HG02763 (cell line): ENCODE measurements around the gene REXO4.
"Not testable (repeated sequence)": the region's sequence is repeated elsewhere in the genome, so short reads cannot be mapped to it uniquely, and the experiment has no call there.

ENCODE experiments used
- ATAC-seq: cut with Tn5 transposase; IDR thresholded peaks from one replicate; pipeline ENCODE4 v1.9.1; 2021; ENCODE audit warnings: mild to moderate bottlenecking, moderate library complexity; ENCODE audit not compliant: unreplicated experiment

Gene REXO4

DNA sequence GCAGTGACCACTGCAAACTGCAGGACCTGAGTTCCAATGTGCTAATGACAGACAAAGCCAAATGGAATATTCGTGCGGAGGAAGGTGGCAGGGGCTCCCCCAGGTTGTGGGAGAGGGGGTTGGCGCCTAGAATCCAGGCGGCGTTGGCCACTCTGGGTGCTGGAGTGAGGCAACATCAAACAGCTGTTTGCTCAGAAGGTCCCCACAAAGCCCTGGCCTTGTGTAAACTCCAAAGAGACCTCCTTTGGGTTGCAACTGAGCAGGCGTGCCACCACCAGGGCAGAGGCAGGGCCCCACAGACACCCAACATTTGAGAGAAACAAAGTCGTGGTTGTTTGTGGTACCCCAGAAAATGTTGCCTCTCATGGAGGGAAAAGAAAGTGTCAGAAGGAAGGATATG lies 27.1 kb downstream of the REXO4 start:
- no peak for ATAC-seq

DNA sequence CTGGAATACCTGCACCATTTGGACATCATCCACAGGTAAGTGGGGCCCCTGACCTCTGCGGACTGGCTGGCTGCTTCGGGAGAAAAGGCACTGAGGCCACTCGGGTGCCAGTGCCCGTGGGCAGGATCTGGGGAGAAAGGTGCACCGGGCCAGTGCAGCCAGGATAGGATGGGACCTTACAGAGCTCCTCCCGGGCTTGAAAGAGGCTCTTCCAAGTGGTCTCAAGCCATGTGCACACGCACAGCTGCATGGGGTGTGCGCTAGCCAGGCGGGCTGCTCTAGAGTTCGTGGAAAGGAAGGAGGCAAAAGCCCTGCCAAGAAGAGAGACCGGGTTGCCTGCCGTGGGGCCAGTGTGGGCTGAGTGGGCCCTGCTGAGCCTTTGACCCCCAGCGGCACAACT lies 28.2 kb downstream of the REXO4 start:
- ATAC-seq, result no peak

- ATAC-seq, result no peak
Measured at GRCh38 chr9:133389025-133389557, 28.7 kb downstream of the REXO4 start.

DNA sequence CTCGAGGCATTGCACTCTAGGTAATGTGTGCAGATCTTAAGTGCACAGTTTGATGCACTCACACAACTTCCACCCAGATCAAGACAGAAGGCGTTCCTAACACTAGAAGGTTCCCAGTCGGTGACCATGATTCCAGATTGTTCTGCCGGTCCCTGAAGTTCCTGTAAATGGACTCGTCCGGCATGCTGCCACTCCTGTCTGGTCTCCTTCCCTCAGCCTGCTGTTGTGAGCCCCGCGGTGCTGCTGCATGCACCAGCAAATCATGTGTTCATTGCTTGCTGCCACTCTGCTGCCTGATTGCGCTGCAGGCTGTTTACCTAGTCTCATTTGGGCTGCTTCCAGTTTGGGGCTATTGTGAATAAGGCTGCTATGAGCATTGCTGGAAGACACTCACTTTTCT lies 30.1 kb downstream of the REXO4 start:
- no peak for ATAC-seq

GRCh38 chr9:133386338-133386737 lies 31.5 kb downstream of the REXO4 start:
- ATAC-seq, result no peak

DNA sequence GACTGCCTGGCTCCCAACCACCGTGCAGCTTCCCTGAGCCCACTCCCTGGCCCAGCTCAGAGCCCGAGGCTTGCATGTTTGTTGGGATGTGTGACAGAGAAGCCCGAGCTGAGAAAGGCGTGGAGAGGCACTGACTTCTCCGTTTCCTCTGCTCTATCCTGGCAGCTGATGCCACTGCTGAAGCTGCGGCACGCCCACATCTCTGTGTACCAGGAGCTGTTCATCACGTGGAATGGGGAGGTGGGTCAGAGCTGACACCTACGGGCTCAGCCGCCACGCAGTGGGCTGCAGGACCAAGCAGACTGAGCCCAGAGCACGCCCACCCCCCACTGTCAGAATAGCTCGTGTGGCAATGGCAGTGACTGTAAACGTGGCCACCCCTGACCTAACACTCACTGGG lies 32.4 kb downstream of the REXO4 start:
- no peak for ATAC-seq

GRCh38 chr9:133384736-133385321 lies 33.0 kb downstream of the REXO4 start:
- no peak for ATAC-seq

DNA sequence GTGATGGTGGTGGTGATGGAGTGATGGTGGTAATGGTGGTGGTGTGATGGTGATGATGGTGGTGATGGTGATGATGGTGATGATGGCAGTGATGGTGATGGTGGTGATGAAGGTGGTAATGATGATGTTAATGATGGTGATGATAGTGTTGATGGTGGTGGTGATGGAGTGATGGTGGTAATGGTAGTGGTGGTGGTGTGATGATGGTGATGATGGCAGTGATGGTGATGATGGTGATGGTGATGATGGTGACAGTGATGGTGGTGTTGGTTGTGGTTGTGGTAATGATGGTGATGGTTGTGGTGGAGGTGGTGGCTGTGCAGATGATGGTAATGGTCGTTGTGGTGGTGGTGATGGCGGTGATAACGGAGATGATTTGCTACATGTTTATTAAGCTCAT lies 34.4 kb downstream of the REXO4 start:
- no peak for ATAC-seq

DNA sequence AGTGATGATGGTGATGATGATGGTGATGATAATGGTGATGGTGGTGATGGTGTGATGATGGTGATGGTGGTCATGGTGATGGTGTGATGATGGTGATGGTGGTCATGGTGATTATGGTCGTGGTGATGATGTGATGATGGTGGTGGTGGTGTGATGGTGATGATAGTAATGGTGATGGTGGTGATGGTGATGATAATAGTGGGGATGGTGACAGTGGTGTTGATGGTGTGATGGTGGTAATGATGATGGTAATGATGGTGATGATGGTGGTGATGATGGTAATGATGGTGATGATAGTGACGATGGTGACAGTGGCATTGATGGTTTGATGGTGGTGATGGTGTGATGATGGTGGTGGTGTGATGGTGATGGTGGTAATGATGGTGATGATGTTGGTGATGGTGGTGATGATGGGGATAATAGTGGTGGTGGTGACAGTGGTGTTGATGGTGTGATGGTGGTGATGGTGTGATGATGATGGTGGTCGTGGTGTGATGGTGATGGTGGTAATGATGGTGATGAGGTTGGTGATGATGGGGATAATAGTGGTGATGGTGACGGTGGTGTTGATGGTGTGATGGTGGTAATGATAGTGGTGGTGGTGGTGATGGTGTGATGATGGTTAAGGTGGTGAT lies 35.2 kb downstream of the REXO4 start:
- no peak for ATAC-seq

DNA sequence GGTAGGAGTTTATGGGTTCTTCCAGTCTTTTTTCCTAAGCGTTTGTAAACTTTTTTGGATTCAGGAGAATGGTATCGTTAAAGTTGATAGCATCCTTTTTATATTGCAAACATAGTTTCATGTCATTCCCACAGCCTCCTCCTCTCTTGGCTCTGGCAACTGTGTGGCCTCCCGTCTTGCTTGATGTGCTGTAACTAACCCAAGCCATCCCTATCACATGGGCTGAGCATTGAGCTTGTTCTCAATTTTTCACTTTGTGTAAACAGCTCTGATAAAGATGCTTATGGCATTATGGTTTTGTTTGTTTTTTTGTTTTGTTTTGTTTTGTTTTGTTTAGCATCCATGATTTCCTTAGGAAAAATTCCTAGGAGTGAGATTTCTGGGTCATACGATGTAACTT lies 37.1 kb downstream of the REXO4 start:
- no peak for ATAC-seq

DNA sequence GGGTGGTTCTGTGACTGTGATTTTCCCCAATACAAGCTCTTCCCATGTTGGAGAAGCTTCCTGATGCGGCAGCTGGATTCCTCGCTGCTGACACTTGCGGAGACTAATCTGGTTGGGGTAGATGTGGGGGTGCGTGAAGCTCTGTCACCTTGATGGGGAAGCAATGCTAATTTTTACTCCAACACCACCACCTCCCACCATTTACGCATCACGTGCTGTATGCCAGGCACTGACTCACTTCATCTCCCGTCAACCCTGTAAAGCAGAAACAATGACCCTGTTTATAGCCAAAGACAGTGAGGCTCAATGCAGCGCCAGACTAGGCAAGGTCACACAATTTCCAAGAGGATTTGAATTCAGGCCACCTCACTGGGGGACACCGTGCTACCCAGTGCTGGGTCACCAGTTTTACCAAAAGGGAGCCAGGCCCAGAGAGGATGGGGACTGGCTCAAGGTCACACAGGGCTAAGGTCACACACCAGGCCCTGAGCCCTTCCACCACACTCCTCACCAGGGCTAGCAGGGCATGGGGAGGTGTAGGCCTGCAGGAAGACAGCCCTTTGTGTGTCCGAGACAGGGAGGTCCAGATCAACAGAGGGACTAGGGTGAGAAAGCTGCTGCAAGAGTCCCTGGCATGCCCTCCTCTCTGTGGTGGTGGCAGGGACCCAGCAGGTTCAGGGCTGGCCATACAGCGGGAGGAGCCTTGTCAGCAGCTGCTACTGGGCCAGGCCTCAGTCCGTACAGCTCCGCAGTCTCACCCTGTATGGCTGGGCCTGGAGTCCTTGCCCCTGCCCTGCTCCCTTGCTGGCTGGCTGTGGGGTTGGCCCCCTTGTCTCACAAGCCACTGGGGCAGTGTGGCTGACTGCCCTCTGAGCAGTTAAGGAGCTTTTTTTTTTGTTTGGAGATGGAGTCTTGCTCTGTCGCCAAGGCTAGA lies 38.4 kb downstream of the REXO4 start:
- no peak for ATAC-seq

DNA sequence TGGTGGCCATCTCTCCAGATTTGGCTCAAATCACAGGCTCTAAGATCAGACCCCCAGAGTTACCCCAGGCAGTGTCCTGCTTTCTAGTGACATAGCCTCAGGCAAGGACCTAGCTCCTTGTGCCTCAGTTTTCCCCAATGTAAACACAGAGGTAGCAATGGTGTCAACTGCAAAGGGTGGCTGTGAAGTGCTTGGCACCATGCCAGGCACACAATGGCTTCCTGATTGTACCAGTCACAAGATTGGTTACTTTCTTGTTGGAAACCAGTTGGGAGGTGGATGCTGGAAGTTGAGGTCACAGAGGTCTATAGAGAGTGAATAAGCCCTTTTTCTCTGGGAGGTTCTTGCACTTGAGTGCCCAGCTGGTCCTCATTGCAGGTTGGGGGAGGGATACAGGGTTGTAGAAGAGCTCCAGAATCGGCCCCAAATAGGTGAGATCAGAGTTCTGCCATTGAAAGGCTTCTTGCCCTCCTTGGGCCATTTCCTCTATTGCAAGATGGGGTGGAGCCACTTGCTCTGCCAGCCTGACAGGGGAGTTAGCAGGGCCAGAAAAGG lies 39.3 kb downstream of the REXO4 start:
- ATAC-seq, result no peak

DNA sequence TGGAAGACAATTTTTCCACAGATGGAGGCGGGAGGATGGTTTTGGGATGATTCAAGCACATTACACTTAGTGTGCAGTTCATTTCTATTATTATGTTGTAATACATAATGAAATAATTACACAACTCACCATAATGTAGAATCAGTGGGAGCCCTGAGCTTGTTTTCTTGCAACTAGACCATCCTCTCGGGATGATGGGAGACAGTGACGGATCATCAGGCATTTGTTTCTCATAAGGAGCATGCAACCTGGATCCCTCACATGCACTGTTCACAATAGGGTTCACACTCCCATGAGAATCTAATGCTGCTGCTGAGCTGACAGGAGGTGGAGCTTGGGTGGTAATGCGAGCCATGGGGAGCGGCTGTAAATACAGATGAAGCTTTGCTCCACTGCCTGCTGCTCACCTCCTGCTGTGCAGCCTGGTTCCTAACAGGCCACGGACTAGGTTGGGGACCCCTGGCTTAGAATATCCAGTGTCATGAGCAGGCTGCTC lies 40.0 kb downstream of the REXO4 start:
- ATAC-seq, result no peak

- not testable (repeated sequence) for ATAC-seq
Measured at GRCh38 chr9:133377280-133377679, 40.5 kb downstream of the REXO4 start.

DNA sequence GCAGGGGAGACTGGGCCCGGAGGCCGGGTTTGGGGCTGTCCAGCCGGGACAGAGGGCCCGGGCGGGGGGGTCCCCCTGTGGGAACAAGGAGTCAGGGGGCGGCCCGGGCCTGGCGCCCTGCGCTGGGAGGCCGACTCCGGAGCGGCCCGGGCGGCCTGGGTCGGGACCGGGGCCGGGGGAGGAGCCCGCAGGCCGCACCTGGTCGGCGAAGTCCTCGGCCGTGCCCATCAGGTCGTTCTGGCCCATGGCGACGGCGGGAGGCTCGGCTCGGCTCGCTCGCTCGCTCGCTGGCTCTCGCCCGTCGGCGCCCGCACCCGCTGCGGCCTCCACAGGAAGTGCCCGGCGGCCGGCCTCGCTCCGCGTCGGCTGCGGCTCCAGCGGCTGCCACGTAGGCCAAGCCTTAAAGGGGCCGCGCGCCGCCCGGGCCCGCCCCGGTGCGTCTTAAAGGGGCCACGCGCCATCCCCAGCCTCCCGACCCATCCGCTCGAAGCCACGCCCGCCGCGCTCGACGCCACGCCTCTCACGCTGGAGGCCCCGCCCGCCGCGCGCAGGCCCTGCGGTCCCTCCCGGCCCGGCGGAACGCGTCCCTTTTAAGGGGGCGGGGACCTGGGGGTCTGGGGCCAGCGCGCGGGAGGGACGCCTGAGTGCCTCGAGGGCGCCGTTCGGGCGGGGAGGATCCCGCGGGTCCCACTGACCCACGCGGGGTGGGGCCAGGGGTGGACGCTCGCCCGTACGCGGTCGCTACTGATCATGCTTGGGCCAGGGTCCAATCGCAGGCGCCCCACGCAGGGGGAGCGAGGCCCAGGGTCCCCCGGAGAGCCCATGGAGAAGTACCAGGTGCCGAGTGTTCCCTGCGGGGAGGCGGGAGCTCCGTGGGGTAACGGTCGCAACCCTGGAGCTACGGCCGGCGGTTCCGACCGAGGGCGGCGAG lies 41.8 kb downstream of the REXO4 start, which contains the start of the genes STKLD1 and SURF4:
Gene STKLD1, plus strand, starts transcription at position 643 of the 931 bp plus-strand sequence. Its CDS starts 108 bp downstream, at position 751.
Gene SURF4, minus strand, starts transcription at position 337 of the 931 bp plus-strand sequence. Its CDS starts 91 bp downstream, at position 246.
- ATAC-seq, result peak; percentile 84

DNA sequence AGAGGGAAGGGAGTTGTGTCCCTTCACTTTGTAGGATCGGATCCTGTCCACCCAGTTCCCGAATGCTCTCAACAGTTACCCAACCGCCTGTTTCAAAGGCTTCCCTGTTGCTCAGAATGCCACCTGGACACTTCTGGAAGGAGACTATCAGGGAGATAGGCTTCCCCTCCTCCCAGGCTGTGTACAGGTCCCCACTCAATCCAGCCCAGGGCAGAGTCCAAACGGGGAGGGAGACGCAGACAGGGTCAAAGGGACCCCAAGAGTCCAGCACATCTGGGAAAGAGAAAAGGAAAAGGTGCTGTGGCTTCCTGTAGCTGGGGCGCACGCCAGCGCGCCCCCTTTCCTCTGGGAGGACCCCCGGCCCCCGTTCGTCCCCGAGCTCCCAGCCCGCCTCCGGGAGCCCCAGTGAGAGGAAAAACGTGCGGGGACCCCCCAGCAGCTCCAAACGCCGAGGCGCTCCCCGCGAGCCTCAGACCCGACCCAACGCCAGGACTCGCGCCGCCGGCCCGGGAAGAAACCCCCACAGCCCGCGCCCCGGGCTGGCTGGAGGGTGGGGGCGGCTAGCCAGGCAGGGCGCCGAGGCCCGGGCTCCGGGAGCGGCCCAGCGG lies 42.6 kb downstream of the REXO4 start:
- ATAC-seq, result peak; percentile 6

DNA sequence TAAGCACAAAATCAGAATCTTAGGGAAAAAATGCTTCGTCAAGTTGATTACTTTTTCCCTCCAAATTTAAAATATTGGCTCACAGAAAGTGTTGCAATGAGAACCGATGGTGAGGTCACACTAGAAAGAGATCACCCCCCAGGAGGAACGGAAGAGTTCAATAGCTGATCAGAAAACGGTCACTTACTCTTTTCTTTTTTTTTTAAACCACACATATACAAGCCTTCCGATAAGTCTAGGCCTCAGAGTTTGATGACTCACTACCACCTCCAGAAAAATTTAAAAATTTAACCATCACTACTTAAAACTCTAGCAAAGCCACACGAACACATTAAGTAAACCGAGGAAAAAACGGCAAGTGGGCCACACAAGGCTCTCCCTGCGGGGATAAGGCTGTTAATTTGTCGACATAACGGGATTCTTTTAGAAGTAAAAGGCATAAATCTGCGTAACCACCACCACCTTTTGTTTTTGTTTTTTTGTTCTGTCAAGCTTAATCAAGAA lies 43.1 kb downstream of the REXO4 start:
- ATAC-seq, result no peak

DNA sequence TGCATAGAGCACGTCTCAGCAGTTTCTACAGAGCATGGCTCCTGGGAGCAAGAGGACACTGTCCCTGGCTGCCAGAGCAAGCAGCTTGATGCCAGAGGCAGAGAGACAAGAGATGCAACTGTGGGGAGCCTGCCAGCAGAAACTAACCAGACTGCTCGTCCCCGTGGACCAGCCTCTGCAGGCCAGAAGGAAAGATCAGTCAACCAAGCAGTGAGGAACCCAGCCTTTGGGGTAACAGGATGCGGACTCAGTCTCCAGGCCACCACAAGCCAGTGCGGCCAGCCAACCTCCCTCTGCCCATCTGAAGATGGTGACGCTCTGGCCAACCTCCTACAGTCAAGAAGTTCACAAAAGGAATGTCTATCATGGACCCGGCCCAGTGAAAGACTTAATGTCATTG lies 45.7 kb downstream of the REXO4 start:
- no peak for ATAC-seq

DNA sequence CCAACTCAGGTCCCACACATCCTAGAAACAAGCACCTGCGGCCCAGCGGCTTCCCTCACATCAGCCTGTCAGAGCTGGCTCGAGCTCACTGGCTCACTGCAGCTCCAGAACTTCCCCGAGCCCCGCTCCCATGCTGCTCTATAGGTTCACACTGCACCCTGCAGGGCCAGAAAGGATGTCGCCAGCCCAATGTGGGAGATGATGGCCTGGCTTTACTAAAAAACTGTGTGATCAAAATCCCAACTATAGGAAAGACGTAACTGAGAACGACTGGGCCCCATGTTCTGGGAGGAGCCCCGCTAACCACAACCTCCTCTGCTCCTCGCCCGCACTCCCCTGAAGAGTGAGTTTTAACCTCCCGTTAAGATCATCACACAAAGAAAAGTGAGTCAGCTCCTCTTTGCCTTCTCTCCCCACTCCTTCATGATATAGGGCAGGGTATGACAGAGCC lies 46.5 kb downstream of the REXO4 start:
- ATAC-seq, result no peak
